ENCODE results near the gene SCN1A. TPM values are rescaled to one million over a fixed set of nuclear protein-coding genes. Genes with fewer than 3 reads are reported as not detected.

The SCN1A gene
- total and polyA plus RNA-seq, 12 donors = 0.11 to 1.3 (median 0.41) TPM; not detected in 1

DNA sequence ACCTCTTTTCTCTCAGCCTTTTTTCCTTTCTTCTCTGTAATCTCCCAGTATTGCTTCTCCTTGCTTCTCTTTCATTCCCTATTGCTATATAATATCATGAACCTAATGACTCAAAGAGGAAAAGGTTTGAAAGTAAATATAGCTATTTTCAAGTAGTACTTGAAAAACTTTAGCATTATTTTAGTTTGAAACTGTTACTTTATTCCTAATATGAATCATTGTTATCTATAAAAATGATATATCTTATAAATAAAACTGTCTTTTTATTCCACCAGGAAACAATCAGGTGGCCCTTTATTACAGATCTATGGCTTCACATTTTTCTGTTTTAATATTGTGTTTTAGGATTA is 311 bp upstream of the SCN1A start:
- intact Hi-C loops (cut with DNase I) = loop anchor here (5.0 to 10.0 kb wide), 7 partner anchors 63 to 726 kb away; partner anchors contain the start of gene TTC21B (in 8 of the 10)
- Histone ChIP-seq H3K9me3 (no peaks in the 10 kb centered on the region), H3K27me3 (peaks cover 0 to 45% (median 17%) of the 10 kb centered on the region in 7 donors), H3K27ac (no peak overlapping the region), H3K36me3 (no peaks in the 10 kb centered on the region), H3K4me3 (no peak overlapping the region), H3K4me1 (peaks cover 0 to 7% (median 0%) of the 10 kb centered on the region in 9 donors)
- ATAC-seq (no peak), DNase-seq (no peak)
- TF ChIP-seq, protein P1, sequence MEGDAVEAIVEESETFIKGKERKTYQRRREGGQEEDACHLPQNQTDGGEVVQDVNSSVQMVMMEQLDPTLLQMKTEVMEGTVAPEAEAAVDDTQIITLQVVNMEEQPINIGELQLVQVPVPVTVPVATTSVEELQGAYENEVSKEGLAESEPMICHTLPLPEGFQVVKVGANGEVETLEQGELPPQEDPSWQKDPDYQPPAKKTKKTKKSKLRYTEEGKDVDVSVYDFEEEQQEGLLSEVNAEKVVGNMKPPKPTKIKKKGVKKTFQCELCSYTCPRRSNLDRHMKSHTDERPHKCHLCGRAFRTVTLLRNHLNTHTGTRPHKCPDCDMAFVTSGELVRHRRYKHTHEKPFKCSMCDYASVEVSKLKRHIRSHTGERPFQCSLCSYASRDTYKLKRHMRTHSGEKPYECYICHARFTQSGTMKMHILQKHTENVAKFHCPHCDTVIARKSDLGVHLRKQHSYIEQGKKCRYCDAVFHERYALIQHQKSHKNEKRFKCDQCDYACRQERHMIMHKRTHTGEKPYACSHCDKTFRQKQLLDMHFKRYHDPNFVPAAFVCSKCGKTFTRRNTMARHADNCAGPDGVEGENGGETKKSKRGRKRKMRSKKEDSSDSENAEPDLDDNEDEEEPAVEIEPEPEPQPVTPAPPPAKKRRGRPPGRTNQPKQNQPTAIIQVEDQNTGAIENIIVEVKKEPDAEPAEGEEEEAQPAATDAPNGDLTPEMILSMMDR (IDR thresholded peaks at IDR 0.05) = no peak

DNA sequence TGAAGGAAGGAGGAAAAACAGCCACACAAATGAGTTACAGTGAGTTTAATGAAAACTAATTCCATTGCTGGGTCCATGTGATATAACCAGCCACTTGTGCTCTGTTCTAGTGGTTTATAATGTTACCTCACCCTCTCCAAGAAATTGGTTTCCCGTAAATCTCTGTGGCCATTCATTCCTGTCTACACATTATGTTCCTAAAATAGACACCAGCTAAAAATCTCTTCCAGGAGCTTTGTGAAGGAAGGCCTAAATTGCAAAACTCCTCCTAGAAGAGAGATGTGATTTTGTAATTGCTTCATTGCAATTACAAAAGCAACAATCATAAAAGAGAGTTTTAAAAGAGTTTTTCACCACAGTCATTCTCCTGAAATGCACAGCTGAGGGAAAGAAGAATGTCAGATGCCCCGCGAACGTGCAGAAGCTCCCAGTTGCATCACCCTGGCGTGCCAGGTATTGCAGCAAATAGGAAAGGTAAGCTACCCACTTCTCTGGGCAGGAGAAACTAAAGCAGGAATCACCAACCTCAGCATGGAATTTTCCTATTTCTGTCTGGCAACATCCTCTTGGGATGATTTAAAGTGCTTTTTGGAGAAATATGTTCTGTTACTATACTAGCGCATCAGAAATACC is 1.7 kb downstream of the SCN1A start:
- intact Hi-C loops (cut with DNase I) = loop anchor here (2.0 to 10.0 kb wide), 8 partner anchors 61 to 724 kb away; partner anchors contain the start of gene TTC21B (in 8 of the 10)

DNA sequence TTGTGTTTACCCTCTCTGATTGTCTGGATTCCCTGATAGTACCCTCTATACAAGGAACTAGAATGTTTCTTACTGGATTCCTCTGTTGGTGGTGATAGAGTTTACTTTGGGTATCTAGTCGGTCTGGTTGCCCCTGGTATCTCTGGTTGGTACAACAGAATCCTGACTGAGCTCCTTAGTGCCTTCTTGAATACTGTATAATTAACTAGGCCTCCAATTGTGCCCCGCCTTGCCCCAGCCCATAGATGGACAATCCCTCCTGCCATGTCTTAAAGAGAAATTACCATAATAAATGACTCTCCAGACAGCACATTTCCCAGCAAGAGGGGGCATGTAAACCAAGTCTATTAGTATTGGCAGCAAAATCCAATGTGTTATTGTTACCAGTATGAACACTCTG is 2.3 kb downstream of the SCN1A start:
- TF ChIP-seq, protein P1 (IDR thresholded peaks at IDR 0.05) = no peak
- H3K27me3 ChIP-seq = peaks cover 0 to 24% (median 1%) of the 10 kb centered on the region in 7 donors
- H3K36me3 ChIP-seq = no peaks in the 10 kb centered on the region
- DNase-seq = no peak
- intact Hi-C loops (cut with DNase I) = loop anchor here (5.0 to 10.0 kb wide), 7 partner anchors 61 to 723 kb away; partner anchors contain the start of gene TTC21B (in 8 of the 10)
- 90 to 91% methylated on average over 2 of the region's 2 CpGs for WGBS, 2 donors
- ATAC-seq = no peak
- no peak overlapping the region for H3K27ac ChIP-seq
- H3K4me3 ChIP-seq = no peak overlapping the region
- peaks cover 0 to 7% (median 0%) of the 10 kb centered on the region in 9 donors for H3K4me1 ChIP-seq
- H3K9me3 ChIP-seq = no peaks in the 10 kb centered on the region

More for the DNA sequence above, 1.7 kb downstream of the SCN1A start:
- ATAC-seq (no peak), DNase-seq (no peak)
- Histone ChIP-seq H3K4me3 (no peak overlapping the region), H3K27ac (no peak overlapping the region), H3K27me3 (peaks cover 0 to 26% (median 3%) of the 10 kb centered on the region in 7 donors), H3K9me3 (no peaks in the 10 kb centered on the region), H3K36me3 (no peaks in the 10 kb centered on the region), H3K4me1 (peaks cover 0 to 7% (median 0%) of the 10 kb centered on the region in 9 donors)
- TF ChIP-seq, protein P1 (IDR thresholded peaks at IDR 0.05) = no peak
- 81 to 82% methylated on average over 6 of the region's 6 CpGs for WGBS, 2 donors

DNA sequence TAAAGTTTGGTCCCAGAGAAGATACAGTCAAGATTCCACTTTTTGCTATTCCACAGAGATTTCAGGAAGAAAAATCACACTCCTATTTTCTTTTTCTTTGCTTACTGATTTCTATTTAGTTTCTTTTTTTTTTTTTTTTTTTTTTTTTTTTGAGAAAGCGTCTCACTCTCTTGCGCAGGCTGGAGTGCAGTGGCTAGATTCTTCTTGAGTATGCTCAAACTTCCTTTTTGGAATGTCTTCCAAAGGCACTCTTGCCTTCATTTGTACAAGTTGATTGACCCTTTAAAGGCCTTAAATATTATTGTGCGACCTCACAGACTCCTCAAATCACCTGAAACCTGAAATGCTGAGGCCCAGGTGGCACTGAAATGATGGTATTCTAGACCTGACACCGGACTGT is 9.6 kb downstream of the SCN1A start:
- WGBS, 2 donors = 76 to 82% methylated on average over 4 of the region's 4 CpGs
- Histone ChIP-seq H3K36me3 (no peaks in the 10 kb centered on the region), H3K9me3 (no peaks in the 10 kb centered on the region), H3K27me3 (no peaks in the 10 kb centered on the region), H3K4me1 (no peaks in the 10 kb centered on the region), H3K4me3 (no peak overlapping the region), H3K27ac (no peak overlapping the region)
- no peak for DNase-seq
- TF ChIP-seq, protein P1 (IDR thresholded peaks at IDR 0.05) = no peak
- intact Hi-C loops (cut with DNase I) = no loop called here
- no peak for ATAC-seq

Measured in heart right ventricle (tissue), 16 donors.